HCT116 (cell line): ENCODE data around the gene ABHD5. TPM values are rescaled to one million over a fixed set of nuclear protein-coding genes. Genes with fewer than 3 reads are reported as not detected.

ENCODE experiments used
- ATAC-seq: fragments of 200-7000 bp; cut with Tn5 transposase; 2 replicates; pipeline ENCODE4 v1.9.1; 2020; ENCODE audit warnings: mild to moderate bottlenecking, moderate library complexity
- BruUV-seq: library from RNA; stranded (reverse); fragments of 400-500 nt; replicated peaks from 2 replicates; lab custom pipeline; 2021; lab: Mats Ljungman, UMichigan
- CTCF ChIA-PET: fragments of 300-600 bp; sonication (Branson Sonifier 250); formaldehyde crosslinking; loops from one replicate; lab custom pipeline; 2021; ENCODE audit warnings: antibody characterized with exemption; lab: Charles Lee
- POLR2A ChIA-PET: fragments of 300-600, 350-600 bp; sonication (Branson Sonifier 250); formaldehyde crosslinking; loops from one replicate; lab custom pipeline; 2021; ENCODE audit warnings: antibody characterized with exemption; lab: Charles Lee
- RAD21 ChIA-PET, 2 experiments: fragments of 300-600 bp; sonication (Branson Sonifier 250); formaldehyde crosslinking; loops; one replicate each; lab custom pipeline; 2023; ENCODE audit warnings: low total read pairs in 2 of 2; ENCODE audit not compliant: uncharacterized antibody in 2 of 2, unreplicated experiment in 2 of 2, low non-redundant PET in 1 of 2; lab: Charles Lee
- DNase-seq: peaks from one replicate; pipeline ENCODE4 v3.0.0-alpha.2; 2010; ENCODE audit warnings: low read depth, low spot score
- H2AFZ ChIP-seq: fragments of 200-600 bp; shearing (Covaris generic), sonication (generic); 2 replicates; pipeline ENCODE4 v1.6.1; 2017; ENCODE audit warnings: low read depth, mixed run types, mixed read lengths, antibody characterized with exemption, low read length; ENCODE audit not compliant: poor library complexity, severe bottlenecking
- H3K27ac ChIP-seq: 2 replicates; pipeline ENCODE4 v1.5.1; 2012; ENCODE audit warnings: low read depth, low read length
- H3K27me3 ChIP-seq: fragments of 200-600 bp; sonication (generic); 2 replicates; pipeline ENCODE4 v1.6.1; 2016; ENCODE audit warnings: mixed run types, low read length, mixed read lengths; ENCODE audit not compliant: insufficient read depth
- H3K36me3 ChIP-seq, 2 experiments: fragments of 200-500 bp in 1 of 2; fragments of 200-600 bp in 1 of 2; sonication (Bioruptor generic) in 1 of 2; sonication (generic) in 1 of 2; 2 replicates each; pipeline versions ENCODE4 v1.5.1 to v1.6.1; 2014 to 2016; ENCODE audit warnings: low read length in 2 of 2, inconsistent platforms in 1 of 2, mixed read lengths in 1 of 2, mixed run types in 1 of 2; ENCODE audit not compliant: insufficient read depth in 2 of 2, control insufficient read depth in 1 of 2
- H3K4me1 ChIP-seq, 2 experiments: fragments of 200-600 bp in 1 of 2; sonication (generic) in 1 of 2; 2 replicates each; pipeline versions ENCODE4 v1.5.1 to v1.6.1; 2012 to 2017; ENCODE audit warnings: low read length in 2 of 2, inconsistent platforms in 1 of 2, mild to moderate bottlenecking in 1 of 2, mixed read lengths in 1 of 2, mixed run types in 1 of 2, moderate library complexity in 1 of 2; ENCODE audit not compliant: insufficient read depth in 2 of 2, control insufficient read depth in 1 of 2
- H3K4me2 ChIP-seq: fragments of 200-600 bp; sonication (generic); 2 replicates; pipeline ENCODE4 v1.6.1; 2017; ENCODE audit warnings: mixed run types, low read length, mixed read lengths
- H3K4me3 ChIP-seq, 2 experiments: fragments of 200-600 bp in 1 of 2; sonication (generic) in 1 of 2; replicated peaks in 1 of 2; 2 replicates each; pipeline ENCODE4 v1.5.1; 2011 to 2016; ENCODE audit warnings: low read length in 2 of 2, control low read depth in 1 of 2, low read depth in 1 of 2, mild to moderate bottlenecking in 1 of 2, mixed read lengths in 1 of 2, mixed run types in 1 of 2
- H3K79me2 ChIP-seq: fragments of 200-600 bp; sonication (generic); 2 replicates; pipeline ENCODE4 v1.6.1; 2017; ENCODE audit warnings: mild to moderate bottlenecking, mixed run types, low read length, moderate library complexity, mixed read lengths; ENCODE audit not compliant: insufficient read depth
- H3K9ac ChIP-seq: fragments of 200-600 bp; sonication (generic); 2 replicates; pipeline ENCODE4 v1.6.1; 2016; ENCODE audit warnings: low read length, mixed read lengths
- H3K9me2 ChIP-seq: fragments of 200-600 bp; sonication (generic), shearing (Covaris generic); 2 replicates; pipeline ENCODE4 v1.6.1; 2017; ENCODE audit warnings: mixed run types, mild to moderate bottlenecking, moderate library complexity; ENCODE audit not compliant: insufficient read depth
- H3K9me3 ChIP-seq, 2 experiments: fragments of 200-500 bp in 1 of 2; fragments of 200-600 bp in 1 of 2; sonication (Bioruptor generic) in 1 of 2; sonication (generic) in 1 of 2; 2 replicates each; pipeline ENCODE4 v1.6.1; 2014 to 2017; ENCODE audit warnings: low read length in 2 of 2, mixed read lengths in 2 of 2, inconsistent platforms in 1 of 2, low read depth in 1 of 2, mild to moderate bottlenecking in 1 of 2, mixed run types in 1 of 2, moderate library complexity in 1 of 2; ENCODE audit not compliant: control insufficient read depth in 1 of 2, insufficient read depth in 1 of 2
- H4K20me1 ChIP-seq: fragments of 200-600 bp; sonication (generic), shearing (Covaris generic); 2 replicates; pipeline ENCODE4 v1.6.1; 2017; ENCODE audit warnings: mixed run types, mild to moderate bottlenecking, moderate library complexity; ENCODE audit not compliant: insufficient read depth
- CEBPB ChIP-seq: IDR thresholded peaks from 2 replicates; pipeline ENCODE4 v1.6.1; 2012; ENCODE audit warnings: low read depth
- EGR1 ChIP-seq: IDR thresholded peaks from 2 replicates; pipeline ENCODE4 v1.6.1; 2012; ENCODE audit warnings: low read depth
- POLR2A ChIP-seq: IDR thresholded peaks from 2 replicates; pipeline ENCODE4 v1.7.0; 2011; ENCODE audit warnings: borderline replicate concordance; ENCODE audit not compliant: insufficient read depth, insufficient read length; ENCODE audit errors: extremely low read depth
- RAD21 ChIP-seq: IDR thresholded peaks from 2 replicates; pipeline ENCODE4 v1.6.1; 2012; ENCODE audit warnings: low read depth, mild to moderate bottlenecking
- SIN3A ChIP-seq: IDR thresholded peaks from 2 replicates; pipeline ENCODE4 v1.6.1; 2012; ENCODE audit warnings: low read depth
- SP1 ChIP-seq: IDR thresholded peaks from 2 replicates; pipeline ENCODE4 v1.6.1; 2012; ENCODE audit warnings: low read depth
- SRF ChIP-seq: IDR thresholded peaks from 2 replicates; pipeline ENCODE4 v1.6.1; 2012; ENCODE audit warnings: low read depth
- TCF7L2 ChIP-seq: IDR thresholded peaks from 2 replicates; pipeline ENCODE4 v1.7.0; 2011; ENCODE audit warnings: borderline replicate concordance, inconsistent platforms; ENCODE audit not compliant: insufficient read depth, insufficient read length; ENCODE audit errors: extremely low read depth
- YY1 ChIP-seq: IDR thresholded peaks from 2 replicates; pipeline ENCODE4 v1.6.1; 2011; ENCODE audit warnings: low read length, low read depth, moderate library complexity, mild to moderate bottlenecking; ENCODE audit not compliant: insufficient replicate concordance; ENCODE audit errors: extremely low read depth
- ZNF274 ChIP-seq: fragments of 200-500 bp; sonication (Bioruptor generic); IDR thresholded peaks from 2 replicates; pipeline ENCODE4 v1.6.1; 2014; ENCODE audit warnings: mild to moderate bottlenecking, low read depth, low read length, inconsistent platforms
- intact Hi-C: fragments of 100-400 bp; cut with micrococcal nuclease; formaldehyde crosslinking; loops from 2 replicates; pipeline ENCODE4 v1.10.0; 2022
- total RNA-seq: library from RNA; stranded (reverse); gene quantifications from one replicate; pipeline ENCODE4 v1.2.1, GENCODE V29; 2021; ENCODE audit not compliant: unreplicated experiment
- TF ChIP-seq, protein P1 (sequence below): IDR thresholded peaks from 2 replicates; pipeline ENCODE4 v1.6.1; 2012
- TF ChIP-seq, protein P2 (sequence below): IDR thresholded peaks from 2 replicates; pipeline ENCODE4 v1.6.1; 2011; ENCODE audit warnings: mild to moderate bottlenecking, low read length, moderate library complexity; ENCODE audit not compliant: insufficient replicate concordance; ENCODE audit errors: extremely low read depth

Gene ABHD5
- total RNA-seq, 1 experiment from 2014 or later: 18.5 TPM

DNA sequence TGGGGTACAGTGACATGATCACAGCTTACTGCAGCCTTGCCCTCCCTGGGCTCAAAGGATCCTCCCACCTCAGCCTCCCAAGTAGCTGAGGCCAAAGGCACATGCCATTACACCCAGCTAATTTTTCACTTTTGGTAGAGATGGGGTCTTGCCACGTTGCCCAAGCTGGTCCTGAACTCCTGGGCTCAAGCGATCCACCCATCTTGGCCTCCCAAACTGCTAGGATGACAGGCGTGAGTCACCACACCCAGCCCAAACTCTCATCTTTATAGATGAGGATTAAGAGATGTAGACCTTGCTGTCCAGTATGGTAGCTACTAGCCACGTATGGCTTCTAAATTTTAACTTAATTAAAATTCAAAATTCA lies 4.4 kb upstream of the ABHD5 start:
- DNase-seq (no peak), ATAC-seq (no peak)
- ChIA-PET POLR2A (no interaction called here), CTCF (no interaction called here), RAD21 (no interaction called here)
- Histone ChIP-seq H3K4me2 (no peak overlapping the region), H3K9me2 (no peaks in the 10 kb centered on the region), H3K4me1 (peaks cover 2 to 13% of the 10 kb centered on the region in 2 experiments; a peak in 2 of 4 replicates), H3K4me3 (no peak overlapping the region), H4K20me1 (no peaks in the 10 kb centered on the region), H3K79me2 (no peaks in the 10 kb centered on the region), H3K27ac (no peak overlapping the region), H3K9ac (no peak overlapping the region), H3K27me3 (no peaks in the 10 kb centered on the region), H3K36me3 (no peaks in the 10 kb centered on the region), H3K9me3 (no peaks in the 10 kb centered on the region), H2AFZ (no peak overlapping the region)
- BruUV-seq: no TSS peak
- TF ChIP-seq POLR2A (no peak), SP1 (no peak), RAD21 (no peak), CEBPB (no peak), SIN3A (no peak), YY1 (no peak), SRF (no peak), ZNF274 (no peak), EGR1 (no peak), TCF7L2 (no peak)
- TF ChIP-seq, protein P1, sequence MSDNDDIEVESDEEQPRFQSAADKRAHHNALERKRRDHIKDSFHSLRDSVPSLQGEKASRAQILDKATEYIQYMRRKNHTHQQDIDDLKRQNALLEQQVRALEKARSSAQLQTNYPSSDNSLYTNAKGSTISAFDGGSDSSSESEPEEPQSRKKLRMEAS: no peak
- TF ChIP-seq, protein P2, sequence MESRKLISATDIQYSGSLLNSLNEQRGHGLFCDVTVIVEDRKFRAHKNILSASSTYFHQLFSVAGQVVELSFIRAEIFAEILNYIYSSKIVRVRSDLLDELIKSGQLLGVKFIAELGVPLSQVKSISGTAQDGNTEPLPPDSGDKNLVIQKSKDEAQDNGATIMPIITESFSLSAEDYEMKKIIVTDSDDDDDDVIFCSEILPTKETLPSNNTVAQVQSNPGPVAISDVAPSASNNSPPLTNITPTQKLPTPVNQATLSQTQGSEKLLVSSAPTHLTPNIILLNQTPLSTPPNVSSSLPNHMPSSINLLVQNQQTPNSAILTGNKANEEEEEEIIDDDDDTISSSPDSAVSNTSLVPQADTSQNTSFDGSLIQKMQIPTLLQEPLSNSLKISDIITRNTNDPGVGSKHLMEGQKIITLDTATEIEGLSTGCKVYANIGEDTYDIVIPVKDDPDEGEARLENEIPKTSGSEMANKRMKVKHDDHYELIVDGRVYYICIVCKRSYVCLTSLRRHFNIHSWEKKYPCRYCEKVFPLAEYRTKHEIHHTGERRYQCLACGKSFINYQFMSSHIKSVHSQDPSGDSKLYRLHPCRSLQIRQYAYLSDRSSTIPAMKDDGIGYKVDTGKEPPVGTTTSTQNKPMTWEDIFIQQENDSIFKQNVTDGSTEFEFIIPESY: no peak
- intact Hi-C loops: no loop called here
